ENCODE results near the gene HACD2.

DNA sequence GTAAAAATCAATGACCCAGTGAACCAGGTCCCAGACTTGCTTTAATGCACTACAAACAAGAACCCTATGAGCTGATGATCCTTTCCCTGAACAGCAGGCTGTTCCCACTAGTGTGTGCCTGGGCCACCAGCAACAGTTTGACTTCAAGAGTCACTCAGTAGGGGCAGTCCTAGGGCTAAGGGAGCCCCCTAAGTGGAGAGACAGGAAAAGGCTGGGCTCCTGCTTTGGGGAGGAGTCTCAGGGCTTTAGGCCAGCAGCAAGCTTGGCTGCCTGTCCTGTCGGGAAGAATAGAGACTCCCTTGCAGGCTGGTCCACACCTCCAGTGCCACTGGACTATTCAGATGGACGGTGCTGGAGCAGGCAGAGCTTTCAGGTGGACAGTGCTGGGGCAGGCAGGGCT, 106.5 kb downstream of the HACD2 start:
- TF ChIP-seq, protein P1, sequence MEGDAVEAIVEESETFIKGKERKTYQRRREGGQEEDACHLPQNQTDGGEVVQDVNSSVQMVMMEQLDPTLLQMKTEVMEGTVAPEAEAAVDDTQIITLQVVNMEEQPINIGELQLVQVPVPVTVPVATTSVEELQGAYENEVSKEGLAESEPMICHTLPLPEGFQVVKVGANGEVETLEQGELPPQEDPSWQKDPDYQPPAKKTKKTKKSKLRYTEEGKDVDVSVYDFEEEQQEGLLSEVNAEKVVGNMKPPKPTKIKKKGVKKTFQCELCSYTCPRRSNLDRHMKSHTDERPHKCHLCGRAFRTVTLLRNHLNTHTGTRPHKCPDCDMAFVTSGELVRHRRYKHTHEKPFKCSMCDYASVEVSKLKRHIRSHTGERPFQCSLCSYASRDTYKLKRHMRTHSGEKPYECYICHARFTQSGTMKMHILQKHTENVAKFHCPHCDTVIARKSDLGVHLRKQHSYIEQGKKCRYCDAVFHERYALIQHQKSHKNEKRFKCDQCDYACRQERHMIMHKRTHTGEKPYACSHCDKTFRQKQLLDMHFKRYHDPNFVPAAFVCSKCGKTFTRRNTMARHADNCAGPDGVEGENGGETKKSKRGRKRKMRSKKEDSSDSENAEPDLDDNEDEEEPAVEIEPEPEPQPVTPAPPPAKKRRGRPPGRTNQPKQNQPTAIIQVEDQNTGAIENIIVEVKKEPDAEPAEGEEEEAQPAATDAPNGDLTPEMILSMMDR (IDR thresholded peaks at IDR 0.05): no peak
- TF ChIP-seq POLR2A (IDR thresholded peaks at IDR 0.05): no peak

Data from testis (tissue), 2 donors.